Putamen (tissue), 1 donor: ENCODE data around the gene PRSS27.

Source experiments
- DNase-seq: peaks from one replicate; pipeline ENCODE4 v3.0.0-alpha.2; 2016; ENCODE audit warnings: low spot score

Gene PRSS27

GRCh38 chr16:2708955-2709587 is 11.0 kb downstream of the PRSS27 start:
- DNase-seq: no peak

- no peak for DNase-seq
These were observed 11.8 kb downstream of the PRSS27 start for GRCh38 chr16:2708290-2708639.

GRCh38 chr16:2707368-2708289 is 12.4 kb downstream of the PRSS27 start:
- no peak for DNase-seq

- no peak for DNase-seq
These were observed 13.3 kb downstream of the PRSS27 start for GRCh38 chr16:2706611-2707311.

GRCh38 chr16:2706085-2706484 is 13.9 kb downstream of the PRSS27 start:
- no peak for DNase-seq

GRCh38 chr16:2705351-2705750 is 14.7 kb downstream of the PRSS27 start:
- DNase-seq: no peak

- no peak for DNase-seq
These were observed 15.1 kb downstream of the PRSS27 start for GRCh38 chr16:2704983-2705275.

- no peak for DNase-seq
These were observed 15.7 kb downstream of the PRSS27 start for GRCh38 chr16:2704166-2704982.

GRCh38 chr16:2702871-2703745 is 16.9 kb downstream of the PRSS27 start:
- DNase-seq: no peak

GRCh38 chr16:2702438-2702825 is 17.6 kb downstream of the PRSS27 start:
- DNase-seq: no peak

GRCh38 chr16:2701713-2702437 is 18.1 kb downstream of the PRSS27 start:
- DNase-seq: no peak

GRCh38 chr16:2701272-2701671 is 18.8 kb downstream of the PRSS27 start:
- DNase-seq: no peak

GRCh38 chr16:2700786-2701185 is 19.2 kb downstream of the PRSS27 start:
- DNase-seq: no peak

GRCh38 chr16:2699791-2700600 is 20.0 kb downstream of the PRSS27 start:
- DNase-seq: no peak

GRCh38 chr16:2698965-2699750 is 20.9 kb downstream of the PRSS27 start:
- no peak for DNase-seq

- DNase-seq: no peak
These were observed 21.7 kb downstream of the PRSS27 start for GRCh38 chr16:2698103-2698870.

GRCh38 chr16:2697401-2697948 is 22.5 kb downstream of the PRSS27 start:
- no peak for DNase-seq
